ENCODE measurements around the gene WDR27.
"Not testable (repeated sequence)": the region's sequence is repeated elsewhere in the genome, so short reads cannot be mapped to it uniquely, and the experiment has no call there.

Gene WDR27

GRCh38 chr6:169618526-169619490, 83.0 kb downstream of the WDR27 start:
- TF ChIP-seq CTCF (conservative IDR thresholded peaks at IDR 0.05; ENCODE audit: low read depth, low read length), result no peak

GRCh38 chr6:169617562-169617961, 84.3 kb downstream of the WDR27 start:
- DNase-seq (ENCODE audit: low read depth), result no peak
- no peak for TF ChIP-seq CTCF (conservative IDR thresholded peaks at IDR 0.05; ENCODE audit: low read depth, low read length)

More at GRCh38 chr6:169618526-169619490, 83.0 kb downstream of the WDR27 start:
- H3K4me3 ChIP-seq (ENCODE audit: low read depth, low read length), result no peak overlapping the region
- peak; percentile 74 for DNase-seq (ENCODE audit: low read depth)

GRCh38 chr6:169608609-169609008, 93.2 kb downstream of the WDR27 start:
- DNase-seq (ENCODE audit: low read depth), result not testable (repeated sequence)

More at GRCh38 chr6:169617562-169617961, 84.3 kb downstream of the WDR27 start:
- H3K4me3 ChIP-seq (ENCODE audit: low read depth, low read length), result no peak overlapping the region

GRCh38 chr6:169604076-169604475, 97.8 kb downstream of the WDR27 start:
- no peak for DNase-seq (ENCODE audit: low read depth)
- H3K4me3 ChIP-seq (ENCODE audit: low read depth, low read length), result no peak overlapping the region
- no peak for TF ChIP-seq CTCF (conservative IDR thresholded peaks at IDR 0.05; ENCODE audit: low read depth, low read length)

More at GRCh38 chr6:169608609-169609008, 93.2 kb downstream of the WDR27 start:
- H3K4me3 ChIP-seq (ENCODE audit: low read depth, low read length), result not testable (repeated sequence)

GRCh38 chr6:169601129-169601528, 100.7 kb downstream of the WDR27 start:
- not testable (repeated sequence) for DNase-seq (ENCODE audit: low read depth); H3K4me3 ChIP-seq (ENCODE audit: low read depth, low read length)

GRCh38 chr6:169592558-169592957, 109.3 kb downstream of the WDR27 start:
- peak; percentile 87 for DNase-seq (ENCODE audit: low read depth)
- TF ChIP-seq CTCF (conservative IDR thresholded peaks at IDR 0.05; ENCODE audit: low read depth, low read length), result no peak
- no peak overlapping the region for H3K4me3 ChIP-seq (ENCODE audit: low read depth, low read length)

GRCh38 chr6:169591616-169592015, 110.2 kb downstream of the WDR27 start:
- DNase-seq (ENCODE audit: low read depth), result no peak
- no peak overlapping the region for H3K4me3 ChIP-seq (ENCODE audit: low read depth, low read length)
- no peak for TF ChIP-seq CTCF (conservative IDR thresholded peaks at IDR 0.05; ENCODE audit: low read depth, low read length)

GRCh38 chr6:169590376-169590939, 111.4 kb downstream of the WDR27 start:
- DNase-seq (ENCODE audit: low read depth), result no peak
- TF ChIP-seq CTCF (conservative IDR thresholded peaks at IDR 0.05; ENCODE audit: low read depth, low read length), result no peak
- H3K4me3 ChIP-seq (ENCODE audit: low read depth, low read length), result no peak overlapping the region
